Thymus (tissue), 11 donors: ENCODE measurements around the gene CCDC85A. TPM values are rescaled to one million over a fixed set of nuclear protein-coding genes. Genes with fewer than 3 reads are reported as not detected.

Experiments
- DNase-seq, 9 donors: peaks; one replicate each; pipeline ENCODE4 v3.0.0-alpha.2; 2013; ENCODE audit warnings: low spot score in 9 of 9, low read depth in 6 of 9, missing footprints in 1 of 9
- H3K27ac ChIP-seq, 2 donors: one replicate each; pipeline ENCODE4 v1.5.1; 2013; ENCODE audit warnings: control low read depth in 1 of 2, low read depth in 1 of 2, low read length in 1 of 2, mild to moderate bottlenecking in 1 of 2, moderate library complexity in 1 of 2
- H3K27me3 ChIP-seq, 2 donors: one replicate each; pipeline ENCODE4 v1.5.1; 2013; ENCODE audit warnings: low read length in 1 of 2; ENCODE audit not compliant: control insufficient read depth in 2 of 2, insufficient read depth in 1 of 2
- H3K36me3 ChIP-seq, 2 donors: one replicate each; pipeline ENCODE4 v1.5.1; 2013; ENCODE audit warnings: low read length in 1 of 2, mild to moderate bottlenecking in 1 of 2, moderate library complexity in 1 of 2; ENCODE audit not compliant: control insufficient read depth in 2 of 2, insufficient read depth in 2 of 2
- H3K4me1 ChIP-seq, 2 donors: one replicate each; pipeline ENCODE4 v1.5.1; 2013; ENCODE audit warnings: low read length in 2 of 2; ENCODE audit not compliant: control insufficient read depth in 2 of 2, insufficient read depth in 2 of 2
- H3K4me3 ChIP-seq, 2 donors: one replicate each; pipeline ENCODE4 v1.5.1; 2013; ENCODE audit warnings: low read length in 2 of 2, control low read depth in 1 of 2, mild to moderate bottlenecking in 1 of 2
- H3K9me3 ChIP-seq, 2 donors: one replicate each; pipeline ENCODE4 v1.5.1; 2013; ENCODE audit warnings: low read length in 1 of 2, mild to moderate bottlenecking in 1 of 2; ENCODE audit not compliant: control insufficient read depth in 2 of 2, insufficient read depth in 1 of 2
- WGBS: extraction: QIAGEN DNeasy Blood & Tissue Kit; methylation state at CpG from one replicate; pipeline ENCODE4 v1.1.7; 2013; 5-methylcytosine and 5-hydroxymethylcytosine counted together
- polyA plus RNA-seq: library from polyadenylated mRNA; stranded (reverse); fragments of 200-250 nt; gene quantifications from one replicate; pipeline ENCODE4 v1.2.3, GENCODE V29; 2013
- total RNA-seq: library from RNA; stranded (reverse); fragments of 120-200 nt; gene quantifications from one replicate; pipeline ENCODE4 v1.2.4, GENCODE V29; 2013
- donor health status: healthy.

The CCDC85A gene
- total and polyA plus RNA-seq, 2 donors: 0.21 to 0.76 TPM

- H3K4me3 ChIP-seq: no peak overlapping the region
- H3K9me3 ChIP-seq: no peaks in the 10 kb centered on the region
- DNase-seq: no peak
- no peaks in the 10 kb centered on the region for H3K27me3 ChIP-seq
- H3K36me3 ChIP-seq: no peaks in the 10 kb centered on the region
- no peak overlapping the region for H3K27ac ChIP-seq
- 86% methylated on average over 2 of the region's 2 CpGs for WGBS
- H3K4me1 ChIP-seq: no peaks in the 10 kb centered on the region
Measured at GRCh38 chr2:56288838-56289580, 105.2 kb downstream of the CCDC85A start.

GRCh38 chr2:56291711-56292110 lies 107.9 kb downstream of the CCDC85A start:
- WGBS: 87% methylated on average over 5 of the region's 5 CpGs
- H3K9me3 ChIP-seq: no peaks in the 10 kb centered on the region

GRCh38 chr2:56292951-56293350 lies 109.2 kb downstream of the CCDC85A start:
- H3K36me3 ChIP-seq: no peaks in the 10 kb centered on the region
- H3K4me3 ChIP-seq: no peak overlapping the region
- no peak for DNase-seq
- no peaks in the 10 kb centered on the region for H3K4me1 ChIP-seq
- no peak overlapping the region for H3K27ac ChIP-seq
- no peaks in the 10 kb centered on the region for H3K9me3 ChIP-seq
- 96% methylated on average over 2 of the region's 2 CpGs for WGBS
- H3K27me3 ChIP-seq: no peaks in the 10 kb centered on the region

More at GRCh38 chr2:56291711-56292110, 107.9 kb downstream of the CCDC85A start:
- DNase-seq: no peak
- no peak overlapping the region for H3K4me3 ChIP-seq
- no peaks in the 10 kb centered on the region for H3K27me3 ChIP-seq
- H3K36me3 ChIP-seq: no peaks in the 10 kb centered on the region
- H3K27ac ChIP-seq: no peak overlapping the region
- H3K4me1 ChIP-seq: no peaks in the 10 kb centered on the region

- Histone ChIP-seq H3K4me3 (no peak overlapping the region), H3K27me3 (no peaks in the 10 kb centered on the region), H3K4me1 (no peaks in the 10 kb centered on the region), H3K27ac (no peak overlapping the region), H3K9me3 (no peaks in the 10 kb centered on the region), H3K36me3 (no peaks in the 10 kb centered on the region)
- whole genome bisulfite sequencing: 86% methylated on average over 3 of the region's 3 CpGs
- DNase-seq: no peak
Measured at GRCh38 chr2:56295666-56296065, 111.9 kb downstream of the CCDC85A start.

GRCh38 chr2:56297671-56298070 lies 113.9 kb downstream of the CCDC85A start:
- Histone ChIP-seq H3K9me3 (no peaks in the 10 kb centered on the region), H3K4me3 (no peak overlapping the region), H3K4me1 (no peaks in the 10 kb centered on the region), H3K36me3 (no peaks in the 10 kb centered on the region), H3K27me3 (no peaks in the 10 kb centered on the region), H3K27ac (no peak overlapping the region)
- no peak for DNase-seq
- 96% methylated on average over 3 of the region's 3 CpGs for WGBS

GRCh38 chr2:56299171-56299691 lies 115.4 kb downstream of the CCDC85A start:
- H3K4me1 ChIP-seq: no peaks in the 10 kb centered on the region
- DNase-seq: no peak
- no peak overlapping the region for H3K4me3 ChIP-seq
- no peak overlapping the region for H3K27ac ChIP-seq
- H3K9me3 ChIP-seq: no peaks in the 10 kb centered on the region
- 77% methylated on average over 3 of the region's 3 CpGs for WGBS
- no peaks in the 10 kb centered on the region for H3K27me3 ChIP-seq
- no peaks in the 10 kb centered on the region for H3K36me3 ChIP-seq

GRCh38 chr2:56309626-56310170 lies 125.9 kb downstream of the CCDC85A start:
- Histone ChIP-seq H3K27me3 (no peaks in the 10 kb centered on the region), H3K4me1 (no peaks in the 10 kb centered on the region), H3K4me3 (no peak overlapping the region), H3K36me3 (no peaks in the 10 kb centered on the region), H3K9me3 (no peaks in the 10 kb centered on the region), H3K27ac (no peak overlapping the region)
- DNase-seq: no peak
- WGBS: 84% methylated on average over 4 of the region's 4 CpGs

- H3K27ac ChIP-seq: no peak overlapping the region
- H3K36me3 ChIP-seq: no peaks in the 10 kb centered on the region
- 75% methylated on average over 1 of the region's 1 CpG for WGBS
- H3K4me1 ChIP-seq: no peaks in the 10 kb centered on the region
- no peaks in the 10 kb centered on the region for H3K9me3 ChIP-seq
- H3K27me3 ChIP-seq: no peaks in the 10 kb centered on the region
- no peak overlapping the region for H3K4me3 ChIP-seq
- no peak for DNase-seq
Measured at GRCh38 chr2:56313500-56313921, 129.7 kb downstream of the CCDC85A start.

GRCh38 chr2:56314371-56314770 lies 130.6 kb downstream of the CCDC85A start:
- 85% methylated on average over 1 of the region's 1 CpG for WGBS
- no peaks in the 10 kb centered on the region for H3K27me3 ChIP-seq
- no peaks in the 10 kb centered on the region for H3K4me1 ChIP-seq
- H3K36me3 ChIP-seq: no peaks in the 10 kb centered on the region
- no peak overlapping the region for H3K4me3 ChIP-seq
- H3K27ac ChIP-seq: no peak overlapping the region
- DNase-seq: no peak
- no peaks in the 10 kb centered on the region for H3K9me3 ChIP-seq
